ENCODE data around the gene FADD.

Gene FADD

DNA sequence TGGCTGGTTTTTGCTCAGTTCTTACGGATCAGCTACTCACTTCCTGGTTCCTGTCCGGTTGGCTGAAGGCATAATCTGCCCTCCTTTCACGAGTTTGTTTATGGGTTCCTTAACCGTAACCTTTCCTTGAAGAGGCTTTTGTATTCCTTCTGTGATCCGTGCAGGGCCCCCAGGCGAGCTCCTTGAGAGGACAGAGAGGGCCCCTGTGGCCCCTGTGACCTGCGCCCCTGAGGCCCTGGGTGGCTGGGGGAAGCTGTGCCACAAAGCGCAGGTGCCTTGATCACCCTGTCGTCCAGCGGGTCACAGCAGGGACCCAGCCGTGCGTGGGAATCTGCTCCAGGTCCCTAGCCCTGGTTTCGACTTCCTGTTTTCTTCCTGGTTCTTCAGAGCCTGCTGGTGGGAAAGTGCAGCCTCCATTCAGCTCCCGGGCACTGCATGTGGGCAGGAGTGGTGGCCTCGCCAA is 27.8 kb upstream of the FADD start:
- Mint-ChIP-seq H3K27ac (peak overlapping the region; percentile 16), H3K4me1 (peaks cover 38% of the 10 kb centered on the region), H3K36me3 (ENCODE audit: low read depth) (no peaks in the 10 kb centered on the region), H3K4me3 (no peak overlapping the region), H3K9me3 (no peaks in the 10 kb centered on the region), H3K27me3 (ENCODE audit: low read depth, poor library complexity) (peaks cover 10% of the 10 kb centered on the region)
- no peak for TF ChIP-seq CTCF (IDR thresholded peaks at IDR 0.05)
- DNase-seq = peak; percentile 24

DNA sequence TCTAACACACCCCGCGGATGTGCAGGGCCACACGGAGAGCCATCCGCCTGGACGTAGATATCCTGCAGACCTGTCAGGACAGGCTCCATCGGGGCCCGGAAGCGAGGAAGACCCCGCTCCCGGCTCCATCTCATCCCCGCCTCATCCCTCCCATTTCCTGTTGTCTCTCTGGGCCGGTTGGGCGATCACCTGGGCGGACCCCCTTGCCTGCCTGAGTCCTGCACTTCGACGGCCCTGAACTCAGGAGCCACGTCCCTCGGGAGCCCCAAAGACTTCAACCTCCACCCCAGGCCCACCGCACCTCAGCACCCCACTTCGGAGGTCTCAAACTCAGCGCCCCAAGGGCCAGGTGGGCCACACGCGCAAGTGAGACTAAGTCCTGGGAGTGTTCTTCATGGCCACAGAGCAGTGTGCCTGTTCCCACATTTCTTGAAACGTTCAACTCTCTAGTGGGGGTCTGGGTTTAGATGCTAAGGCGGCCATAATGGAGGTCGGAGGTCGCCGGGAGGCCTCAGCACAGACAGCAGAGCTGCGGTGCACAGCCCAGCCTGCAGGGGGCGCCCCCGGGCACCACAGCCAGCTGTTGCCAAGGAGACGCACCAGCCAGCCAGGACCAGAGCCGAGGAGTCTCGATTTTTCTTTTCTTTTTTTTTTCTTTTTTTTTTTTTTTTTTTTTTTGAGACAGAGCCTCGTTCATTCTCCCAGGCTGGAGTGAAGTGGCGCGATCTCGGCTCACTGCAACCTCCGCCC is 26.0 kb upstream of the FADD start:
- peak; percentile 54 for TF ChIP-seq CTCF (IDR thresholded peaks at IDR 0.05)
- DNase-seq = peak; percentile 64
- peaks cover 38% of the 10 kb centered on the region for H3K4me1 Mint-ChIP-seq

GRCh38 chr11:70180906-70181305 is 22.2 kb upstream of the FADD start:
- Mint-ChIP-seq H3K27me3 (ENCODE audit: low read depth, poor library complexity) (peaks cover 20% of the 10 kb centered on the region), H3K4me3 (no peak overlapping the region), H3K9me3 (no peaks in the 10 kb centered on the region), H3K36me3 (ENCODE audit: low read depth) (no peaks in the 10 kb centered on the region), H3K4me1 (peaks cover 16% of the 10 kb centered on the region), H3K27ac (no peak overlapping the region)
- TF ChIP-seq CTCF (IDR thresholded peaks at IDR 0.05) = no peak
- DNase-seq = no peak

More for the DNA sequence above, 26.0 kb upstream of the FADD start:
- Mint-ChIP-seq H3K36me3 (ENCODE audit: low read depth) (no peaks in the 10 kb centered on the region), H3K27me3 (ENCODE audit: low read depth, poor library complexity) (peaks cover 14% of the 10 kb centered on the region), H3K27ac (no peak overlapping the region), H3K9me3 (no peaks in the 10 kb centered on the region), H3K4me3 (no peak overlapping the region)

DNA sequence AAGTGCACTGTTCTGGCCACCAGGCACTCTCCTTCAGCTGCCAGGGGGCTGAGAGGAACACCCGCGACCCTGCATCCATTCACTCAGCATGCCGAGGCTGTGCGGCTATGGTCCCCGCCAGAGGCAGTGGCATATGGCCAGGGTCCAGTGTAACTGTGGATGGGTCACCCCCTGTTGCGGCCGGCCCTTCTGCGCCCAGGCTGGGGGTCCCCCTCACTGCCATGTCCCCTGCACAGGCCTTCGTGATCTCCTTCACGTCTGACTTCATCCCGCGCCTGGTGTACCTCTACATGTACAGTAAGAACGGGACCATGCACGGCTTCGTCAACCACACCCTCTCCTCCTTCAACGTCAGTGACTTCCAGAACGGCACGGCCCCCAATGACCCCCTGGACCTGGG is 20.8 kb upstream of the FADD start:
- no peak for TF ChIP-seq CTCF (IDR thresholded peaks at IDR 0.05)
- H3K27me3 Mint-ChIP-seq (ENCODE audit: low read depth, poor library complexity) = peaks cover 25% of the 10 kb centered on the region
- H3K4me3 Mint-ChIP-seq = no peak overlapping the region
- H3K27ac Mint-ChIP-seq = no peak overlapping the region
- no peaks in the 10 kb centered on the region for H3K9me3 Mint-ChIP-seq
- H3K36me3 Mint-ChIP-seq (ENCODE audit: low read depth) = no peaks in the 10 kb centered on the region
- DNase-seq = no peak
- H3K4me1 Mint-ChIP-seq = peaks cover 10% of the 10 kb centered on the region

DNA sequence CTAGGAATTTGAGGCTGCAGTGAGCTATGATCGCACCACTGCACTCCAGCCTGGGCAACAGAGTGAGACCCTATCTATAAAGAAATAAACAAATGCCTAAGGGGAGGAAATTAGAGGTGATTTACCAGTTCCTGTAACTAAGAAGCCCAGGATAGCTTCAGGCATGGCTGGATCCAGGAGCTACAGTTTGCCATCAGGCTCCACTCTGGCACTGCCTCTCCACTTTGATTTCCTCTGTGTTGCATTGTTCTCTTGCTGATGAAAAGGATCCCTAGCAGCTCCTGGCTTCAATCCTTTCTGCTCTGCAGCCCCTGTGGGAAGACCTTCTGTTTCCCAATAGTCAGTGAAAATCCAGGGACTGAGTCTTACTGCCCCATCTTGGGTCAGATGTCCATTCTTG is 20.1 kb upstream of the FADD start:
- TF ChIP-seq CTCF (IDR thresholded peaks at IDR 0.05) = no peak
- Mint-ChIP-seq H3K27ac (no peak overlapping the region), H3K36me3 (ENCODE audit: low read depth) (no peaks in the 10 kb centered on the region), H3K27me3 (ENCODE audit: low read depth, poor library complexity) (peaks cover 30% of the 10 kb centered on the region), H3K4me1 (peaks cover 9% of the 10 kb centered on the region), H3K4me3 (no peak overlapping the region), H3K9me3 (no peaks in the 10 kb centered on the region)
- DNase-seq = no peak

Data from nephron progenitor cell (in vitro differentiated cells).